Smooth muscle cell (in vitro differentiated cells): ENCODE measurements around the gene RXRG. TPM values are rescaled to one million over a fixed set of nuclear protein-coding genes. Genes with fewer than 3 reads are reported as not detected.
A peak's percentile ranks its signal among the peaks of the same experiment; 100 is the strongest.

Source experiments
- DNase-seq: peaks from one replicate; lab custom pipeline; 2025; ENCODE audit not compliant: unreplicated experiment; lab: John Stamatoyannopoulos, UW
- H2AFZ ChIP-seq: fragments of 200-600 bp; sonication (generic); 2 replicates; pipeline ENCODE4 v1.6.0; 2016; ENCODE audit warnings: antibody characterized with exemption, low read depth, mild to moderate bottlenecking
- H3F3A ChIP-seq: fragments of 200-600 bp; sonication (generic); 2 replicates; pipeline ENCODE4 v1.6.0; 2017; ENCODE audit warnings: antibody characterized with exemption, low read depth
- H3K27ac ChIP-seq: fragments of 200-600 bp; sonication (generic); 2 replicates; pipeline ENCODE4 v1.5.1; 2016; ENCODE audit warnings: low read depth, mild to moderate bottlenecking
- H3K27me3 ChIP-seq: fragments of 200-600 bp; sonication (generic); 2 replicates; pipeline ENCODE4 v1.6.1; 2016; ENCODE audit warnings: low read depth, mild to moderate bottlenecking
- H3K36me3 ChIP-seq: fragments of 200-600 bp; sonication (generic); 2 replicates; pipeline ENCODE4 v1.5.1; 2016; ENCODE audit warnings: low read depth
- H3K4me1 ChIP-seq: fragments of 200-600 bp; sonication (generic); 2 replicates; pipeline ENCODE4 v1.5.1; 2016; ENCODE audit warnings: low read depth
- H3K4me2 ChIP-seq: fragments of 200-600 bp; sonication (generic); 2 replicates; pipeline ENCODE4 v1.6.0; 2016; ENCODE audit warnings: mild to moderate bottlenecking
- H3K4me3 ChIP-seq: fragments of 200-600 bp; sonication (generic); 2 replicates; pipeline ENCODE4 v1.5.1; 2016; ENCODE audit warnings: mild to moderate bottlenecking
- H3K79me2 ChIP-seq: fragments of 200-600 bp; sonication (generic); 2 replicates; pipeline ENCODE4 v1.6.0; 2016; ENCODE audit warnings: low read depth, mild to moderate bottlenecking
- H3K9ac ChIP-seq: fragments of 200-600 bp; sonication (generic); 2 replicates; pipeline ENCODE4 v1.6.0; 2016; ENCODE audit warnings: low read depth
- H3K9me3 ChIP-seq: fragments of 200-600 bp; sonication (generic); replicated peaks from 2 replicates; pipeline ENCODE4 v1.5.1; 2016; ENCODE audit warnings: low read depth
- H4K20me1 ChIP-seq: fragments of 200-600 bp; sonication (generic); 2 replicates; pipeline ENCODE4 v1.6.0; 2016; ENCODE audit warnings: low read depth
- WGBS: methylation state at CpG from one replicate; pipeline ENCODE4 v1.1.7; 2016; ENCODE audit warnings: low lambda C conversion rate; 5-methylcytosine and 5-hydroxymethylcytosine counted together
- polyA plus RNA-seq: library from polyadenylated mRNA; unstranded; fragments of >200 nt; fragmentation: Nextera tagmentation; extraction: Ambion mirVana; gene quantifications from 2 replicates; pipeline ENCODE4 v1.2.1, GENCODE V29; 2016
- total RNA-seq: library from RNA; depleted of rRNA; stranded (reverse); fragments of >200 nt; gene quantifications from 2 replicates; pipeline ENCODE4 v1.2.3, GENCODE V29; 2014
- TF ChIP-seq, protein P1 (sequence below): fragments of 200-600 bp; sonication (generic); IDR thresholded peaks from 2 replicates; pipeline ENCODE4 v1.5.1; 2017; ENCODE audit warnings: borderline replicate concordance, mild to moderate bottlenecking, antibody characterized with exemption; ENCODE audit not compliant: insufficient read depth, poor library complexity, severe bottlenecking

RXRG gene
- total and polyA plus RNA-seq, 2 experiments from 2014 or later: 0.13 TPM; not detected in 1

DNA sequence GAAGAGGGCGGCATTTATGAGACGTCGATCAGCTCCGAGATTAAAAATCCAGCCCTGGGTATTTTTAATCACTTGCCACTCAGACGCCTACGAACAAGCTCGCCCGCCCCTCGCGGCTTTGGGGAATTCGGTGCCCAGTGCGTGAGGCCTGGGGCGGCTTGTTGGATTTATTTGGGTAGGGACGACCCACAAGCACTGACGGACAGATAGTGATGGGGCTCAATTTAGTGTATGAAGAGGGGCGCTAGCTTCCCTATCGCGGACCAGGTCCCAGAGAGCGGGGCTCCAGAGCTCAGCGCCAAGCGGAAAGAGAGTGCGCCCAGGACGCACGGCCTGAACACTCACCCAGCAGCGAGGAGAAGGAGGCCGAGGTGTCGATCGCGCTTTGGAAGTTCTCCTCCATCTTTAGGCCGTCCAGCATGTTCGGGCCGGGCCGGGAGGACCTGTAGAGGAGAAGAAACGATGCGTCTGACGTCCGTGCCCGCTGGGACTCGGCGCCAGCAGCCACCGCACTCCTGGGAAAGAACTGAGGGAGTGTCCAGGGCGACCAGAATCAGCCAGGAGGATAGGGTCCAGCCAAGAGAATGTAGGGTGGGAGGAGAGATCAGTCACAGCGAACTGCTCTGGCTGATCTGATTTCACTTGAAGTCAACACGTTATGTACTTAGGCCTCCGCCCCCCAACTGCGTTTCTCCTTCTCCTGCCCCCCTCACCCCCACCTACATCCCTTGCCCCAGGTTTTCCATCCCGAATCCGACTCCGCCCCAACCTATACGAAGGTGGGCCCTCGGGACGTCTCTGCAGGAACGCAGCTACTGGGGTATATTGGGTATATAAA lies 89.6 kb downstream of the RXRG start:
- Histone ChIP-seq H3K27me3 (peaks cover 99% of the 10 kb centered on the region), H3F3A (no peaks in the 10 kb centered on the region), H3K27ac (no peak overlapping the region), H3K9ac (no peak overlapping the region), H3K36me3 (no peaks in the 10 kb centered on the region), H4K20me1 (no peaks in the 10 kb centered on the region), H3K79me2 (no peaks in the 10 kb centered on the region), H3K9me3 (no peaks in the 10 kb centered on the region), H3K4me1 (peaks cover 58% of the 10 kb centered on the region), H3K4me3 (peak overlapping the region; percentile 42), H2AFZ (no peak overlapping the region), H3K4me2 (peak overlapping the region; percentile 87)
- no peak for DNase-seq
- TF ChIP-seq, protein P1, sequence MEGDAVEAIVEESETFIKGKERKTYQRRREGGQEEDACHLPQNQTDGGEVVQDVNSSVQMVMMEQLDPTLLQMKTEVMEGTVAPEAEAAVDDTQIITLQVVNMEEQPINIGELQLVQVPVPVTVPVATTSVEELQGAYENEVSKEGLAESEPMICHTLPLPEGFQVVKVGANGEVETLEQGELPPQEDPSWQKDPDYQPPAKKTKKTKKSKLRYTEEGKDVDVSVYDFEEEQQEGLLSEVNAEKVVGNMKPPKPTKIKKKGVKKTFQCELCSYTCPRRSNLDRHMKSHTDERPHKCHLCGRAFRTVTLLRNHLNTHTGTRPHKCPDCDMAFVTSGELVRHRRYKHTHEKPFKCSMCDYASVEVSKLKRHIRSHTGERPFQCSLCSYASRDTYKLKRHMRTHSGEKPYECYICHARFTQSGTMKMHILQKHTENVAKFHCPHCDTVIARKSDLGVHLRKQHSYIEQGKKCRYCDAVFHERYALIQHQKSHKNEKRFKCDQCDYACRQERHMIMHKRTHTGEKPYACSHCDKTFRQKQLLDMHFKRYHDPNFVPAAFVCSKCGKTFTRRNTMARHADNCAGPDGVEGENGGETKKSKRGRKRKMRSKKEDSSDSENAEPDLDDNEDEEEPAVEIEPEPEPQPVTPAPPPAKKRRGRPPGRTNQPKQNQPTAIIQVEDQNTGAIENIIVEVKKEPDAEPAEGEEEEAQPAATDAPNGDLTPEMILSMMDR: no peak
- WGBS: 3% methylated on average over 51 of the region's 53 CpGs

DNA sequence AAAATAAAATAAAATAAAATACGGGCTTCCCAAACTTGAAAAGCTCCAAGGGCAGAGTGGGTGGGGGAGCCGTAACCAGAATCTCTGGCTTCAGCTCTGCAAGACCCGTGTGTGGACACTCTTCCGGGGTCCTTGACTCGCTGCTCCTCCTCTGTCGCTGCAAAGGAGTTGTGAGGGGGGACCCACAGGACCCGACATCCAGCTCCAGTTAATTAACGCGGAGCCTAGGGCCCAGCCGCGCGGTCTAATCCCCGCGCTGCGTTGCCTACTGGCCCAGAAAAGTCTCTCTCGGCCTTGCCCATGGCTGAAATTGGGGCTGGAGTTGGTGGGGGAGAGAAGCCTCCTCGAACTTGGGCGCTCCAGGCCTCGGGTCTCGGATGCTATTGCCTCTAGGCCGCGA lies 90.2 kb downstream of the RXRG start:
- TF ChIP-seq, protein P1: no peak
- no peak for DNase-seq
- H4K20me1 ChIP-seq: no peaks in the 10 kb centered on the region
- H2AFZ ChIP-seq: no peak overlapping the region
- no peak overlapping the region for H3K27ac ChIP-seq
- H3K4me2 ChIP-seq: peak overlapping the region; percentile 81
- H3K9me3 ChIP-seq: no peaks in the 10 kb centered on the region
- peaks cover 62% of the 10 kb centered on the region for H3K4me1 ChIP-seq
- 4% methylated on average over 22 of the region's 22 CpGs for WGBS
- no peaks in the 10 kb centered on the region for H3F3A ChIP-seq
- H3K36me3 ChIP-seq: no peaks in the 10 kb centered on the region
- no peak overlapping the region for H3K9ac ChIP-seq
- H3K79me2 ChIP-seq: no peaks in the 10 kb centered on the region
- peaks cover 99% of the 10 kb centered on the region for H3K27me3 ChIP-seq
- peak overlapping the region; percentile 26 for H3K4me3 ChIP-seq

DNA sequence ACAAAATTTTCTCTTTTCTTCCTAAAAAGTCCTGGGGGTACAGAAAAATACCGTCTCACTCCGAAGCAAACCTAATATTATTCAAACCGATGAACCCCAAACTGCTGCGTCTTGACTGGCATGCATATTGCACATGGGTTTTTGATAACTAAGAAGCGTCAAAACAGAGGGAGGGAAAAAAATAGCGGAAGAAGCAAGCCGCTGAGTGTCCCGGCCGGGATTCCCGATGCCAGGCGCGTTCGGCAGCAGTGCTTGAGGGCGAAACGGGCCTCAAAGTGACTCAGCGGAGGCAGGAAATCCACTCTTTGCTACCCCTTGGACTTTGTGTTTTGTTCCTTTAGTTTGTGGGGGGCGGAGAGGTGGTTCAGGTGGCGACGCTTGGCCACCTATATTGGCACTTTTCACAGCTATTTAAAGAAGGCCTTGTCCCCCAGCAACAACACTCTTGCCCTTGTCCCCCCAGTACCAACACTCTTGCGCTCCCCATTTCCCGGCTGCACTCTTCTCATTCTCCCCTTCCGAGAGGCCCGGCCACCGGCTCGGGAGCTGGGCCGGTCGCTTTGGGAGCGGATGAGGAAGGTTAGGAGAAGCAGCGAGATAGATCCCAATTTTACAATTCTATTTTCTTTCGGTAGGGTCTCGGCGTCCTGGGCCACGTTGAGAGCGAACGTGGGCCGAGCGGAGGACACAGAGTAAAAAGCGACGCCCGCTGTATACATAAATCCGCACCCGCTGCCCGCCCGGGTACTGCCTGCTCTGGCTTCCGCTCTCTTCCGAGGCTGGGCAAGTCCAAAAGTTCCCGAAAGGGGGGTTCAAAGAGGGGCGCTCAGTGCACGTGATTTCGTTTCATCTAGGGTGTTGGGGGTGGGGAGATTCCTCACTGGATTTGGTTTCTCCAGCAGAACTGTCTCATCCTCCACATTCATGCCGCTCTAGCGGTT lies 90.9 kb downstream of the RXRG start:
- peak overlapping the region; percentile 26 for H3K4me3 ChIP-seq
- WGBS: 4% methylated on average over 52 of the region's 52 CpGs
- no peaks in the 10 kb centered on the region for H4K20me1 ChIP-seq
- no peak overlapping the region for H3K9ac ChIP-seq
- H3K36me3 ChIP-seq: no peaks in the 10 kb centered on the region
- H3K4me1 ChIP-seq: peaks cover 69% of the 10 kb centered on the region
- no peaks in the 10 kb centered on the region for H3K9me3 ChIP-seq
- DNase-seq: no peak
- no peak overlapping the region for H2AFZ ChIP-seq
- peak overlapping the region; percentile 81 for H3K4me2 ChIP-seq
- no peaks in the 10 kb centered on the region for H3K79me2 ChIP-seq
- peaks cover 100% of the 10 kb centered on the region for H3K27me3 ChIP-seq
- H3F3A ChIP-seq: no peaks in the 10 kb centered on the region
- no peak overlapping the region for H3K27ac ChIP-seq
- TF ChIP-seq, protein P1: no peak
